NCI-H345 treated with DMSO at 0.1 percent for 48 hours (cell line): Measurements from ENCODE around the gene SH3GL3.

ENCODE experiments used
- DNase-seq: peaks from one replicate; lab custom pipeline; 2025; ENCODE audit not compliant: unreplicated experiment; lab: John Stamatoyannopoulos, UW

The SH3GL3 gene

DNA sequence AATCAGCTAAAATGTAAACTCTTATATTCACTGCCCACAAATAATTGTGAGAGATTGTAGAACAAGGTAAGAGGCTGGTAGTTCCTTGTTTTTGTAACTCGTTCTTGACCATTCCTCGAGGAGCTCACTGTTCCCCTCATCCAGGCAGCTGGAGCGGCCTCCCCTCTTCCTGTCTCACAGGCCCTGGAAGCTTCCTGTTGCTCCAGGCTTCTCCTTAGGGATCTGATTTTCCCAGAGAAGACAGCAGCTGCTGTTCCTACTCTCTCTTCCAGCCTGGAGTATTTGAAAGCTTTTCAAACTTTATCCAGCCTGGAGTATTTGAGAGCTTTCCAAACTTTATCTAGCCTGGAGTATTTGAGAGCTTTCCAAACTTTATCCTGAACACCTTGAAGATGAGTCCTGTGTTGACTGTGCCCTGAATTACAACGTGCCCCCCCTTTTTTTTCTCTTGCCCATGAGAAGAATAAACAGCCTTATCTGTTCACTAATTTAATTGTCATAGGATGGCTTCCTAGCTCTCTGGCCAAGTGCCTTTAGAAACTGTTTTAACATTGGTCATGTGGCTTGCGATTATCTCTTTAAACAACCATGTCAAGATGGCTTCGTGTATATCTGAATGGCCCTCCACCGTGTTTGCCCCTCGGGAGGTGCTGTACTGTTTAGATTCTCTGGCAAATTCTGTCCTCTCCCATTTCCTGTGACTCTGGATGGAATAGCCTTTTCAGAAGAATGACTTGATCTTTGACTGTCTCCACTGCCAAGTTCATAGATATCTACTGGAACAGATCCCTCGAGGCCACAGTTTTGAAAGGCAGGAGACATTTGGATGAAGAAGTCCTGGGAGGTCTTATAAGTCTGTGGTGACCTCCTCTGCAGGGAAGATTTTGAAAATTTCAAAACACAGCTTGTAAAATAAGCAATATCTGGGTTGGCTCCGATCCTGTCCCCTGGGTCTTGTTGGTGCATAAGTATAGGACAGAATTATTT, 211.6 kb downstream of the SH3GL3 start:
- no peak for DNase-seq

DNA sequence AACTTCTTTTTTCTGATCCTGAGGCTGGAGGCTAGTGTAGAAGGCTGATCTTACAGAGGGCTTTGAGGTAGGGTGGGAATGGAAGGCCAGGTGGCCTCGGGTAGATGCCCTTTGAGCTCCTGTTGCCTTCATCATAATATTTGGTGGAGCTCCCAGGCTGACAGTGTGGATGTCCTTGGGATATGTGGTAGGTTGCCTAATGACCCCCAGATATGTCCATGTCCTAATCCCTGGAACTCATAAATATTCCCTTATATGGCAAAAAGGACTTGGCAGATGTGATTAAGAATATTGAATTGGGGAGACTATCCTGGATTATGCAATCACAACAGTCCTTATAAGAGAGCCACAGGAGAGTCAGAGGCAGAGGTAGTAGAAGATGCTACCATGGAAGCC, 212.3 kb downstream of the SH3GL3 start:
- DNase-seq, result no peak

DNA sequence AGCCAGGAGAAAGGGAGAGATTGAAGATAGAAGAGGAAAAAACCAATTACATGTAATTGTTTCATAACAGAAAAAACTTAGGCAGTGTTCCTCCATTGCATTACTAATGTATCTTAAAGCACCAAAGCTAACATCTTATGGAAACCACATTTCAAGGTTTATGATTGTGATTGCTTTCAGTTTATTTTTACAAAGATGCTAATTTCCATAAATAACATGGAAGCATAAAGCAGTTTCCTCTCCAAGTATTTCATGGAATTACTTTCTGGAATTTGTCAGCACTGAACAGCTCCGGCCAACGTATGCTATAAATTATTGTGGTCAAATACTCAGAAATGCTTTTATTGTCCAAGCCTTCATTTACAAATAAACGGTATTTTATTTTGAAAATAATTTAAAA, 218.3 kb downstream of the SH3GL3 start:
- no peak for DNase-seq
